Esophagus squamous epithelium (tissue), 4 donors: ENCODE results near the gene RBM20.

Experiments used
- POLR2A ChIP-seq, 4 donors: fragments of 450-650 bp; IDR thresholded peaks; one replicate each; pipeline ENCODE4 v1.6.1; 2017; ENCODE audit warnings: antibody characterized with exemption in 4 of 4, mild to moderate bottlenecking in 4 of 4, moderate library complexity in 3 of 4
- TF ChIP-seq, protein P1 (sequence below), 6 experiments: fragments of 450-650 bp in 4 of 6; fragments of 200-600 bp in 2 of 6; sonication (generic) in 2 of 6; IDR thresholded peaks; one replicate each; pipeline ENCODE4 v1.5.1; 2016 to 2019; ENCODE audit warnings: antibody characterized with exemption in 6 of 6, mild to moderate bottlenecking in 4 of 6, moderate library complexity in 4 of 6

DNA sequence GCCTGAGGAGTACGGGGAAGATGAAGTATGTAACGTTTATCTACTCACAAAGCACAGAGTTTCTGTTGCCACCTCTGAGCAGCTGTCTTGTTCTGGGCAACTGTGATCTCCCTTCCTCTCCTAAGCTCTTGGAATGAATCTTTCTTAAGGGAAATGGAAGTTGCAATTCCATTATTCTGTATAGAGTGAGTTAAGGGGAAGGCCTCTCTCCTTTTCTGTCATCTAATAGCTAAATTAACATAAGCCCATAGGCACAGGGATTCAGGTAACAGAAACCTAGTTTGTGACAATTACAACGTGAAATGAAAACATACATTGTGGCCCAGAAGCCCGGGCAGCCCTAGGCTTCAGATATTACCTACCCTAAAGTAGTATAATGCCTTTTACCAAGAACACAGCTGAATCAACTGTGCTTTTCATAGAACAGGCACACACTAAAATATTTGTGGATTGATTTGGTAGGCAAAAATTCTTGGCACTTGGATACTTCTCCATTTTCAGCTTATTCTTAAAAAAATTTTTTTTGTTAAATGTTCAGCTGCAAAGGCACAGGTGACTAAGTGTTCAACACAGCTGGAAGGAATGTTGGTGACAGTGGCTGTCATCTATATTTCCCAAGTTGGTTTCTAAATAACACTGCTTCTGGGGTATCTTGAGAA lies 223.8 kb downstream of the RBM20 start:
- TF ChIP-seq, protein P1, sequence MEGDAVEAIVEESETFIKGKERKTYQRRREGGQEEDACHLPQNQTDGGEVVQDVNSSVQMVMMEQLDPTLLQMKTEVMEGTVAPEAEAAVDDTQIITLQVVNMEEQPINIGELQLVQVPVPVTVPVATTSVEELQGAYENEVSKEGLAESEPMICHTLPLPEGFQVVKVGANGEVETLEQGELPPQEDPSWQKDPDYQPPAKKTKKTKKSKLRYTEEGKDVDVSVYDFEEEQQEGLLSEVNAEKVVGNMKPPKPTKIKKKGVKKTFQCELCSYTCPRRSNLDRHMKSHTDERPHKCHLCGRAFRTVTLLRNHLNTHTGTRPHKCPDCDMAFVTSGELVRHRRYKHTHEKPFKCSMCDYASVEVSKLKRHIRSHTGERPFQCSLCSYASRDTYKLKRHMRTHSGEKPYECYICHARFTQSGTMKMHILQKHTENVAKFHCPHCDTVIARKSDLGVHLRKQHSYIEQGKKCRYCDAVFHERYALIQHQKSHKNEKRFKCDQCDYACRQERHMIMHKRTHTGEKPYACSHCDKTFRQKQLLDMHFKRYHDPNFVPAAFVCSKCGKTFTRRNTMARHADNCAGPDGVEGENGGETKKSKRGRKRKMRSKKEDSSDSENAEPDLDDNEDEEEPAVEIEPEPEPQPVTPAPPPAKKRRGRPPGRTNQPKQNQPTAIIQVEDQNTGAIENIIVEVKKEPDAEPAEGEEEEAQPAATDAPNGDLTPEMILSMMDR (IDR thresholded peaks at IDR 0.05): no peak
- no peak for TF ChIP-seq POLR2A (IDR thresholded peaks at IDR 0.05)
